HG03378 (cell line): ENCODE data around the gene ELAVL3.
"Not testable (repeated sequence)": the region's sequence is repeated elsewhere in the genome, so short reads cannot be mapped to it uniquely, and the experiment has no call there.

ENCODE experiments used
- ATAC-seq: cut with Tn5 transposase; IDR thresholded peaks from one replicate; pipeline ENCODE4 v1.9.1; 2021; ENCODE audit warnings: mild to moderate bottlenecking, moderate library complexity; ENCODE audit not compliant: unreplicated experiment

ELAVL3 gene

DNA sequence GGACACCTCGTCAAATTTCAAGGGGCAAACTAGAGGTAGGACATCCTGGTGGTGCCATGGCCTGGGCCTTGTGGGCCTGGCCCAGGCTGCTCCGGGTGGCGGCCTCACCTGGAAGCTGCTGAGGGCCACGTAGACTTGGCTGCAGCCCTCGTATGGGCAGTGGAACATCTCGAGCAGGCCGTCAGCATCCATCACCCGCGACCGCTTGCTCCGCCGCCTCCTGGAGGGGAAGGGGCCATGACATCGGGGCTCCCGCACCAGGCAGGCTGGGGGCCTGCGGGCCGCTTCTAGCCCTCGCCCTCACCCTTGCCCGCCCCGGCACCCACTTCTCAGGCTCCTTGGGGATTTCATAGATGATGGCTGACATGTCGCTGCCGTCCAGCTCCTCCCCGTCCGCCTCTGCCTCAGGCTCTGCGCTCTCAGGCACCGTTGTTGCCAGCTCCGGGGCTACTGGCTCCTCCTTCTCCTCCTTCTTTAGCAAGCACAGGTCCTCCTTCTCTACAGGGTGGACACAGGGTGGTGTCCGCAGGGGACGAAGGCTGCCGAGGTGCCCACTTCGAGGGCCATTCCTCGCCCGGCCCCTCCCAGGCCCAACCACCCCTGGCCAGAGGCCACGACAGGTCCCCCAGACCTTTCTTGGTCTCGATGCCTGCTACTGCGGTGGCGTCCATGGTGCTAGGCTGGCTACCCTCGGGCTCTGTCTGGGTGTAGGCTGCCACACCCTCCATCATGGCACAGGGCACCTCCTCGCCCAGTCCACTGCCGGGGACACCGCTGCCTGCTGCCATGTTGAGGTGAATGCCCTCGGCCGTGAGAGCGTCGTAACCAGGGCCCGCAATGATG lies 6.0 kb upstream of the ELAVL3 start:
- no peak for ATAC-seq

- ATAC-seq: no peak
These were observed 4.5 kb upstream of the ELAVL3 start for GRCh38 chr19:11485245-11485837.

DNA sequence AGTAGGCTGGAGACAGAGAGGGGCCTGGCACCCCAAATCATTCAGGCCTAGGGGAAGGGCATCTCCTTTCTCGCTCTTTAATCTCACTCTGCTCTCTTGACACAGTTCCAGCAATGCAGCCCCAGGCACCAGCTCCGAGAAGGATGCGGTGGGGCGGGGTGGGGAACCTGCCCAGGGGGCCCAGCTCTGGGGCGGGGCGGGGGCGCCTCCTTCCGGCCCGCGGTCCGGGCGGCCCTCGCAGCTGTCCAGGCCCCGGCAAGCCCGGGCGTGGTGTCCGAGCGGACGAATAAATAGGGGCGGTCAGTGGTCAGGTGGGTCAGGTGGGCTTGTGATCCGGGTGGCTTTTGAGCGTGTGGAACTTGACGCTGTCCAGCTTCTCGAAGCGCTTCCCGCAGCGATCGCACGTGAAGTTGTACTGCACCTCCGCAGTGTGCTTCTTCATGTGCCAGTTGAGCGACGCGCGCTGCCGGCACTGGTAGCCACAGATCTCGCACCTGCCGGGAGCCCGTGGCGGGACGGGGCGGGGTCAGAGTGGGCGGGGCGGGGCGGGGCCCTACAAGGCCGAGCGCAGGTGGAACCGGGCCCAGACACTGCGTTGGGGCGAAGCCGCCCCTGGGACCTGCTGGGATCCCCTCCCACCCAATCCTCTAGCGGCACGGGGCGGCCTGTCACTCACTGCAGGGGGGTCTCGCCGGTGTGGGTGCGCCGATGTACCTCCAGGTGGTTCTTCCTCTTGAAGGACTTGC lies 2.7 kb upstream of the ELAVL3 start:
- no peak for ATAC-seq

GRCh38 chr19:11482384-11483050 lies 1.7 kb upstream of the ELAVL3 start:
- peak; percentile 25 for ATAC-seq

DNA sequence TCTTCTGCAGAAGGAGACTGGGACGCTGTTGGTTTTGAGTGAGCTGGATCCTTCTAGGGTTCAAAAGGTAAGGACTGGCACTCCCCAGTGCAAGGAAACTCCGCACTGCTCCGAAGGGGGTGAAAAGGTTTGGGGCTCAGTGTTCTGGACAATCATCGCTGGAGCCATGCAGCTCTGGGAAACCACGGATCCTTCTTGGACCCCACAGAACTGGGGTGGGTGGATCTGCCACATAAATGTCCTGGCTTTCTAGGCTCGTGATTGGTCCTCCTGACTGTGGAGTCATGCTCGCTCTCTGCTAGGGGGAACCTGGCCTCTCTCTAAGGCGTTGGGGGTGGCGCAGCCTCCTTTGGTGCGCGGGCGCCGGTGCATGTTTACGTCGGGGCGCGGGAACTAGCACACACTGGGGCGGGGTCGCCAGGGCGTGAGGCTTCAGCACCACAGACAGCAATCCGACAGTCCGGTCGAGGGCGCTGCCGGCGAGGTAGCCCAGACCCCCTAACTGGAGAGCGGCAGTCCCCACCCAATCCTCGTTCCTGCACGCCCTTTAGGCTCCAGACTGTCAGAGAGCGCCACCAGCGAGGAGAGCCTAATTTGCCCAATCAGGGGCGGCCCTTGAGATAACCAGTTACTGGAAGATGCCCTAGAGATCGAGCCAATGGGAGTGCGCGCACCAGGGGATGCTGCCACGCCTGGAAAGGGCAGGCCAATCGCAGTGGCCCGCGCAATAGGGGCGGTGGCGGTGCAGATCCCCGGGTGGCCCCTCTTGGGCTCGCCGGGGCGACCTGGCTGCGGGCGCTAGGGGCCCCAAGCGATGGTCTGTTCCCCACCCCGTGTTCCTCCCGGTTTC lies 913 bp upstream of the ELAVL3 start:
- ATAC-seq: peak; percentile 70

- no peak for ATAC-seq
These were observed 740 bp downstream of the ELAVL3 start for GRCh38 chr19:11479898-11480714.

DNA sequence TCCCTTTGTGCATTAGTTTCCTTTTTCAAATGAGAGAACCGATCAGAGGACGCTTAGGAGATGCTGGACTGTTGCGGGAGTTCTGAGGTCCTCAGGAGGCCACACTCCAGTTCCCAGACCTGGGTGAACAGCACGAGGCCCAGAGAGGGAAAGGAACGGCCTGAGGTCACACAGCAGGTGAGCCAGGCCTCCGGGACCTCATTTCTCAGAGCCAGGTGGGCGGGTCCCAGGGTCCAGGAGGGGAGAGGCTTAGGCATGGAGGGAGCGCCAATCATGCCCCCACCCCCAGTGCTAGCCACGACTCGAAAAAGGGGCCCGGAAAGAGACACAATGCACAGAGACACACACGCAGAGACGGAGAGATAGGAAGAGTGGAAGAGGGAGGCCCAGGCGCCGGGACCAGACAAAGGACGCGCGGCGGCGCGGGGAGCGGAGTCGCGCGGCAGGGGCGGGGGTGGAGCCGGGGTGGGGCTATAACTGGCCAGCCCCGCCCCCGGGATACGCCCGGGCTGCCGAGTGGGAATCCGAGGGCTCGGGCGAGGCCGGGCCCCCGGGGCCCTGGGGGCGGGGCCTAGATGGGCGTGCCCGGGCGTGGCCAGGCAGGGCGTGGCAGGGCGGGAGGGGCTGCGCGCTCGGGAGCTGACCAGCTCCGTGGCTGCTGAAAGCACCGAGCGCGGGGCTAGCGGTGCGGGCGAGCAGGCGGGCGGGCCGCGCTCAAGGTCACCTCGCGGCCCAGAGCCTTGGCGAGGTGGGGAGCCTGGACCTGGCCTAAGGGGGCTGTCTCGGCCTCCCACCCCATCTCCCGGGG lies 1.6 kb downstream of the ELAVL3 start:
- ATAC-seq: no peak

DNA sequence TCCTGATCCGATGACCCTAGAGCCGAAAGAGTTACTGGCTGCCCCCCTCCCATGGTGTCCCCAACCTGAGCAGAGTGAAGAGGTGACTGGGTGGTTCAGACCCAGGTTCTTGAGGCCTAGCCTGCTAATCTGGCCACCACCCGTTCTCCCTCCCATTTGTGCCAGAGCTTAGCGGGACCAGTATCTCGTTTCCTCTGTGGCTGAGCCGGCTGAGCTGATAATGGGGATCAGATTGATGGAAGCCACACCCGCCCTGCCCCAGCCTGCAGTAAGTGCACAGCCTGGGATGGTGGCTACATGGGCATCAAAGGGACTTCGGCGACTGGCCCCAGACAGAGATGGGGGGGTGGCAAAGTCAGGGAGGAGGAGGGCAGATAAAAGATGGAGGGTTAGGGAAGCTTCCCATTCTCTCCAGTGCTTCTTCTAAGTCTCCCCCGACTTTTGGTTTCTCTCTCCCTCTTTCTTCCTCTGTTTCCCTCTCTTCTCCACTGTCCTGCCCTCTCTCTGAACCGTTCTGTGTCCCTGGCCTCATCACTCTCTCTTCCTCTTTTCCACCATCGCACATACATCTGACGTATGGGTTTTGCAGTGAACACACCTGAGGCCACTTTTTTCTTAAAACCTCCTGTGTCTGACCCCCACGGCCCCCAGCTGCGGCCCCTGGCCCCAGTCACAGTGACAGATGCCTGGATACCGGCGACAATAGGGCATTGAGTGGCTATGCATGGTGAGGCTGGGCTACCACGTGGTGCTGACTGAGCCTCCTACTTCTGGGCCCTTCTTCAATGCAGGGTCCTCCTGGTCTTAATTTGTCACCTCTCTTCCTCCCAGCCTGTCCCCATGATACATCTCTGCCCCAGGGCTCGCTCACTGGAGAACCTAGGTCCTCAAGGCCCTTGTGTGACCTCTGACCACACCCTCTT lies 2.4 kb downstream of the ELAVL3 start:
- ATAC-seq: no peak

DNA sequence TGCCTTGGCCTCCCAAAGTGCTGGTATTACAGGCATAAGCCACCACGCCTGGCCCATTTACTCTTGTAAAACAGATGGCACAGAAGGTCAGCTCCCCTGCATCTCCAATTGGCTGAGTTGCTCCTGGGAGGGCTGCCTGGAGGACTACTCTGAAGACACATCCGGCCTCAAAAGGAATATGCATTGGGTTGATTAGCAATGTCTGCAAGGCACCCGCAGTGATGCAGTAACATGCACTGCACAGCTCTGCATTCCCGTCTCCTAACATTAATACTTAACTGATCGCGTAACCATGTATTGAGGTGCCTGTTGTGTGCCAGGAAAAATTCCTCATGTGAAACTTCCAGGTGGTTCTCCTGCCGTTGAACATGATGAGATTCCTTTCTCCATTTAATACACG lies 5.0 kb downstream of the ELAVL3 start:
- ATAC-seq: no peak

DNA sequence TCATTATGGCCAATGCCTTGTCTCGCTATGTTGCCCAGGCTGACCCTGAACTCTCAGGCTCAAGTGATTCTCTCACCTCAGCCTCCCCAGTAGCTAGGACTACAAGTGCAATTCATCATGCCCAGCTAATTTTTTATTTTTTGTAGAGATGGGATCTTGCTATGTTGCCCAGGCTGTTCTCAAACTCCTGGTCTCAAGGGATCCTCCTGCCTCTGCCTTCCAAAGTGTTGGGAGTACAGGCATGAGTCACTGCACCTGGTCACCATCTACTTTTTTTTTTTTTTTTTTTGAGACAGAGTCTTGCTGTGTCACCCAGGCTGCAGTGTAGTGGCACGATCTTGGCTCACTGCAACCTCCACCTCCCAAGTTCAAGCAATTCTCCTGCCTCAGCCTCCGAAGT lies 5.5 kb downstream of the ELAVL3 start:
- not testable (repeated sequence) for ATAC-seq

DNA sequence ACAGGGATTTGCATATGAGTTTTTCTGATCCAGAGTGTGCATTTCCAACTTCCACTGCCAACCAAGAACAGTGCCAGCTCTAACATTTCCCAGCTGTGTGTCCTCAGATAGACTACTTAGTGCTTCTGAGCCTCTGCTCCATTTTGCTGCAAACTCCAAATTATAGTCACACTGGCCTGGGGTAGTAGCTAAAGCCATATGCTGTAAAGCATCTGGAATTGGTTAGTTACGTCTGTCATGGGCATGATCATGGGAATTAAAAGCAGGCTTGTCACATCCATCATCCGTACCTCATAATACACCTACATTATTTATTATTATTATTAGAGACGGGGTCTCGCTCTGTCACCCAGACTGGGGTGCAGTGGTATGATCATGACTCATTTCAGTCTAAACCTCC lies 7.1 kb downstream of the ELAVL3 start:
- no peak for ATAC-seq

- ATAC-seq: not testable (repeated sequence)
These were observed 12.5 kb downstream of the ELAVL3 start for GRCh38 chr19:11468266-11468845.

- ATAC-seq: no peak
These were observed 15.2 kb downstream of the ELAVL3 start for GRCh38 chr19:11465600-11465999.

DNA sequence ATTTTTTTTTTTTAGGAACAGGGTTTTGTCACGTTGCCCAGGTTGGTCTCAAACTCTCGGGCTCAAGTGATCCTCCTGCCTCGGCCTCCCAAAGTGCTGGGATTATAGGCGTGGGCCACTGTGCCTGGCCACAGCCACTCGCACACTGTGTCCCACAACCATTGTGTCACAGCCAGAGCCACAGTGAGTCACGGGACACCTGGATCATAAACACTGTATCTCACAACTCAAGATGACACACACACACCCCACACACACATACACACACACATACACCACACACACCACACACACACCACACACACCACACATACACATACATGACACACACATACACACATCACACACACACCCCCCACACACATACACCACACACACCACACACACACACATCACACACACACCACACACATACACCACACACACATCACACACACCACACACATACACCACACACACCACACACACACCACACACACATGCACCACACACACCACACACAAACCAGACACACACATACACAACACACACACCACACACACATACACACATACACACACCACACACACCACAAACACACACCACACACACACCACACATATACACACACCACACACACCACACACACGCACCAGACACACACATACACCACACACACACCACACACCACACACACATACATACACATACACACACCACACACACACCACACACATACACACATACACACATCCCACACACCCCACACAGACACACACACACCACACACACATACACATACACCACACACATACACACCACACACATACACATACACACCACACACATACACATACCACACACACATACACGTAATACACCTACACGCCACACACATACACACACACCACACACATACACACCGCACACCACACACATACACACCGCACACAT lies 16.2 kb downstream of the ELAVL3 start:
- no peak for ATAC-seq

GRCh38 chr19:11463391-11463790 lies 17.5 kb downstream of the ELAVL3 start:
- no peak for ATAC-seq

DNA sequence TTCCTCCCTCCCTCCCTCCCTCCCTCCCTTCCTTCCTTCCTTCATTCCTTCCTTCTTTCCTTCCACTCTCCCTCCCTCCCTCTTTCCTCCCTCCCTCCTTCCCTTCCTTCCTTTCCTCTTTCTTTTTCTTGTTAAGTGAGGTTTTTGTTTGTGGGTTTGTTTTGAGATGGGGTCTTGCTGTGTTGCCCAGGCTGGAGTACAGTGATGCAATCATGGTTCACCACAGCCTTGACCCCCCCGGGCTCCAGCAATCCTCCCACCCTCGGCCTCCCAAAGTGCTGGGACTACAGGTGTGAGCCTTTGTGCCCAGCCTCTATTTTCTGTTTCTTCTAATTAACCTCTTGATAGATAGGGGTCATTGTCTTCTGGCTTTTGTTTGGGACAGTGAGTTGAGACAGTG lies 19.4 kb downstream of the ELAVL3 start:
- ATAC-seq: no peak
